HepG2 (cell line): ENCODE data around the gene DNALI1. TPM values are rescaled to one million over a fixed set of nuclear protein-coding genes. Genes with fewer than 3 reads are reported as not detected.

Source experiments
- JUND ChIP-seq: sonication (generic); formaldehyde crosslinking; IDR thresholded peaks from 2 replicates; pipeline ENCODE4 v1.8.0; 2022; ENCODE audit warnings: mild to moderate bottlenecking, missing genetic modification reagents
- KLF13 ChIP-seq: sonication (generic); formaldehyde crosslinking; IDR thresholded peaks from 2 replicates; pipeline ENCODE4 v1.4.0; 2020; ENCODE audit warnings: mild to moderate bottlenecking, missing genetic modification reagents
- REPIN1 ChIP-seq: sonication (generic); formaldehyde crosslinking; IDR thresholded peaks from 2 replicates; pipeline ENCODE4 v1.8.0; 2022; ENCODE audit warnings: missing genetic modification reagents, low read depth, mild to moderate bottlenecking, borderline replicate concordance
- REST ChIP-seq, 2 experiments: IDR thresholded peaks; 2 replicates each; pipeline ENCODE4 v1.6.1; 2011 to 2012; ENCODE audit warnings: low read length in 2 of 2, borderline replicate concordance in 1 of 2, low read depth in 1 of 2, mild to moderate bottlenecking in 1 of 2, moderate library complexity in 1 of 2
- SCMH1 ChIP-seq: sonication (generic); formaldehyde crosslinking; IDR thresholded peaks from 2 replicates; pipeline ENCODE4 v1.9.0; 2021; ENCODE audit warnings: missing genetic modification reagents, mild to moderate bottlenecking, borderline replicate concordance
- SKIL ChIP-seq: sonication (generic); formaldehyde crosslinking; IDR thresholded peaks from 2 replicates; pipeline ENCODE4 v1.8.0; 2022; ENCODE audit warnings: missing genetic modification reagents, mild to moderate bottlenecking, moderate library complexity, borderline replicate concordance
- ZNF3 ChIP-seq: IDR thresholded peaks from 2 replicates; pipeline ENCODE4 v1.7.0; 2017; ENCODE audit warnings: inconsistent platforms
- ZNF350 ChIP-seq: sonication (generic); formaldehyde crosslinking; IDR thresholded peaks from 2 replicates; pipeline ENCODE4 v1.4.0; 2020; ENCODE audit warnings: mild to moderate bottlenecking, low read depth, missing genetic modification reagents, borderline replicate concordance
- ZNF724P ChIP-seq: sonication (generic); formaldehyde crosslinking; IDR thresholded peaks from 2 replicates; pipeline ENCODE4 v1.8.0; 2022; ENCODE audit warnings: missing genetic modification reagents, borderline replicate concordance
- ZSCAN30 ChIP-seq: sonication (generic); formaldehyde crosslinking; IDR thresholded peaks from 2 replicates; pipeline ENCODE4 v1.5.0; 2020; ENCODE audit warnings: mild to moderate bottlenecking, missing genetic modification reagents
- polyA plus RNA-seq, 8 experiments: library from polyadenylated mRNA; depleted of rRNA in 3 of 8; stranded (reverse) in 7 of 8; unstranded in 1 of 8; fragments of >200 nt; fragmentation: Illumina TruSeq in 4 of 8; extraction: Trizol in 4 of 8; gene quantifications; 2 replicates each; pipeline versions ENCODE4 v1.2.1 to v1.2.3, GENCODE V29; 2011 to 2016; ENCODE audit warnings: low read depth in 4 of 8, missing spikeins in 1 of 8, mixed read lengths in 1 of 8; ENCODE audit not compliant: insufficient read depth in 1 of 8
- total RNA-seq, 5 experiments: library from RNA; depleted of rRNA; stranded (reverse); fragments of >200 nt; fragmentation: Illumina TruSeq; extraction: Trizol; gene quantifications; 2 replicates each; pipeline ENCODE4 v1.2.3, GENCODE V29; 2016; ENCODE audit warnings: low read depth in 1 of 5
- TF ChIP-seq, protein P1 (sequence below): sonication (generic); formaldehyde crosslinking; conservative IDR thresholded peaks from 2 replicates; pipeline ENCODE4 v1.8.0; 2022; ENCODE audit warnings: low read depth, missing genetic modification reagents
- TF ChIP-seq, protein P2 (sequence below): sonication (generic); formaldehyde crosslinking; conservative IDR thresholded peaks from 2 replicates; pipeline ENCODE4 v1.4.0; 2020; ENCODE audit warnings: mild to moderate bottlenecking, missing genetic modification reagents, moderate library complexity
- TF ChIP-seq, protein P3 (sequence below): sonication (generic); formaldehyde crosslinking; IDR thresholded peaks from 2 replicates; pipeline ENCODE4 v1.4.0; 2020; ENCODE audit warnings: missing genetic modification reagents

DNALI1 gene
- total and polyA plus RNA-seq, 2 of the 13 experiments (the other 11 are each of a cell fraction or from before 2014, with no cell fraction given): 0.42 to 0.70 TPM

DNA sequence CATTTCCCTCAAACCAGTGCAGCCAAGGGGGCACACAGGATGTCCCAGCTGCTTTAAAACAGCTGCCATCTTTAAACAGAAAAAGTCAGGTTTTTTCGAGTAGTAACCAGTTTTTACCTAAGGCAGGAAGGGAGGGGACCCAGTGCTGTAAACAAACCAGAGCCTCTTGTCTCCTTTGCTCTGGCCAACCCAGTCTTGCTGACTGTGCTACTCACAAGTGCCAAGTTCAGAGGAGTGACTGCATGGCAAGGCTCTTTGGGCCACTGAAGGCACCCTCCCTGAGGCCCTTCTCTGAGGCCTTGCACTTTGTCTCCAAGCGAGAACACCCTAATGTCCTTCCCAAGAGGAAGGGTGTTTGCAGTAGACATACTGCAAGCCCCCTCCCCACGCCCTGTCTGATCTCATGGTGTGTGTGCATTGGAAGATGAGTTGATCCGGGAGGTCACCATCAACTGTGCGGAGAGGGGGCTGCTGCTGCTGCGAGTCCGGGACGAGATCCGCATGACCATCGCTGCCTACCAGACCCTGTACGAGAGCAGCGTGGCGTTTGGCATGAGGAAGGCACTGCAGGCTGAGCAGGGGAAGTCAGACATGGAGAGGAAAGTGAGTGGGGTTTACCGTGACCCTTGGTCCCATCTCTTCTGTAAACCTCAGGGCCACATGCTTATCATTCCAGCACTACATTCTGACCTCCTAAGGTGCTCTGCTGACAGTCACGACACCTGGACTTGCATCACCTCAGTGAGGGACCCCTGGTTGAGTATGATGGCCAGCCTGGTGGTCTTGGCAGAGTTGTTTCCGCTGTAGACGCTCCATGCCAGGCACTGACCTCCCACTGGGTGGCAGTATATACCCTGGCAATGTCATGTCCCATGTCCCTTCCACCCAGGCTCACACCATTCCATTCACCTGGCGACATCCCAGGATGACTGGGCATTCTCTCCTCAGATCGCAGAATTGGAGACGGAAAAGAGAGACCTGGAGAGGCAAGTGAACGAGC lies 4.7 kb downstream of the DNALI1 start (continued):
- TF ChIP-seq SCMH1 (CRISPR knock-in tag): no peak
- TF ChIP-seq, protein P1, sequence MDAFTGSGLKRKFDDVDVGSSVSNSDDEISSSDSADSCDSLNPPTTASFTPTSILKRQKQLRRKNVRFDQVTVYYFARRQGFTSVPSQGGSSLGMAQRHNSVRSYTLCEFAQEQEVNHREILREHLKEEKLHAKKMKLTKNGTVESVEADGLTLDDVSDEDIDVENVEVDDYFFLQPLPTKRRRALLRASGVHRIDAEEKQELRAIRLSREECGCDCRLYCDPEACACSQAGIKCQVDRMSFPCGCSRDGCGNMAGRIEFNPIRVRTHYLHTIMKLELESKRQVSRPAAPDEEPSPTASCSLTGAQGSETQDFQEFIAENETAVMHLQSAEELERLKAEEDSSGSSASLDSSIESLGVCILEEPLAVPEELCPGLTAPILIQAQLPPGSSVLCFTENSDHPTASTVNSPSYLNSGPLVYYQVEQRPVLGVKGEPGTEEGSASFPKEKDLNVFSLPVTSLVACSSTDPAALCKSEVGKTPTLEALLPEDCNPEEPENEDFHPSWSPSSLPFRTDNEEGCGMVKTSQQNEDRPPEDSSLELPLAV (CRISPR knock-in tag): no peak
- TF ChIP-seq ZNF724P (CRISPR knock-in tag): no peak
- no peak for TF ChIP-seq ZSCAN30 (CRISPR knock-in tag)
- no peak for TF ChIP-seq ZNF3
- no peak for TF ChIP-seq JUND (CRISPR knock-in tag)
- 0 out of 2 replicates have a peak, but pooled peaks have one; percentile 12 for TF ChIP-seq ZNF350 (CRISPR knock-in tag)
- TF ChIP-seq, protein P2, sequence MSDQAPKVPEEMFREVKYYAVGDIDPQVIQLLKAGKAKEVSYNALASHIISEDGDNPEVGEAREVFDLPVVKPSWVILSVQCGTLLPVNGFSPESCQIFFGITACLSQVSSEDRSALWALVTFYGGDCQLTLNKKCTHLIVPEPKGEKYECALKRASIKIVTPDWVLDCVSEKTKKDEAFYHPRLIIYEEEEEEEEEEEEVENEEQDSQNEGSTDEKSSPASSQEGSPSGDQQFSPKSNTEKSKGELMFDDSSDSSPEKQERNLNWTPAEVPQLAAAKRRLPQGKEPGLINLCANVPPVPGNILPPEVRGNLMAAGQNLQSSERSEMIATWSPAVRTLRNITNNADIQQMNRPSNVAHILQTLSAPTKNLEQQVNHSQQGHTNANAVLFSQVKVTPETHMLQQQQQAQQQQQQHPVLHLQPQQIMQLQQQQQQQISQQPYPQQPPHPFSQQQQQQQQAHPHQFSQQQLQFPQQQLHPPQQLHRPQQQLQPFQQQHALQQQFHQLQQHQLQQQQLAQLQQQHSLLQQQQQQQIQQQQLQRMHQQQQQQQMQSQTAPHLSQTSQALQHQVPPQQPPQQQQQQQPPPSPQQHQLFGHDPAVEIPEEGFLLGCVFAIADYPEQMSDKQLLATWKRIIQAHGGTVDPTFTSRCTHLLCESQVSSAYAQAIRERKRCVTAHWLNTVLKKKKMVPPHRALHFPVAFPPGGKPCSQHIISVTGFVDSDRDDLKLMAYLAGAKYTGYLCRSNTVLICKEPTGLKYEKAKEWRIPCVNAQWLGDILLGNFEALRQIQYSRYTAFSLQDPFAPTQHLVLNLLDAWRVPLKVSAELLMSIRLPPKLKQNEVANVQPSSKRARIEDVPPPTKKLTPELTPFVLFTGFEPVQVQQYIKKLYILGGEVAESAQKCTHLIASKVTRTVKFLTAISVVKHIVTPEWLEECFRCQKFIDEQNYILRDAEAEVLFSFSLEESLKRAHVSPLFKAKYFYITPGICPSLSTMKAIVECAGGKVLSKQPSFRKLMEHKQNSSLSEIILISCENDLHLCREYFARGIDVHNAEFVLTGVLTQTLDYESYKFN (CRISPR knock-in tag): 0 out of 2 replicates have a peak, but pooled peaks have one; percentile 29
- TF ChIP-seq REPIN1 (CRISPR knock-in tag): 0 out of 2 replicates have a peak, but pooled peaks have one; percentile 38
- TF ChIP-seq REST (IDR thresholded peaks at IDR 0.05; ENCODE audit: borderline replicate concordance in 1 of 2, low read depth in 1 of 2, low read length in 2 of 2): no peak
- TF ChIP-seq, protein P3, sequence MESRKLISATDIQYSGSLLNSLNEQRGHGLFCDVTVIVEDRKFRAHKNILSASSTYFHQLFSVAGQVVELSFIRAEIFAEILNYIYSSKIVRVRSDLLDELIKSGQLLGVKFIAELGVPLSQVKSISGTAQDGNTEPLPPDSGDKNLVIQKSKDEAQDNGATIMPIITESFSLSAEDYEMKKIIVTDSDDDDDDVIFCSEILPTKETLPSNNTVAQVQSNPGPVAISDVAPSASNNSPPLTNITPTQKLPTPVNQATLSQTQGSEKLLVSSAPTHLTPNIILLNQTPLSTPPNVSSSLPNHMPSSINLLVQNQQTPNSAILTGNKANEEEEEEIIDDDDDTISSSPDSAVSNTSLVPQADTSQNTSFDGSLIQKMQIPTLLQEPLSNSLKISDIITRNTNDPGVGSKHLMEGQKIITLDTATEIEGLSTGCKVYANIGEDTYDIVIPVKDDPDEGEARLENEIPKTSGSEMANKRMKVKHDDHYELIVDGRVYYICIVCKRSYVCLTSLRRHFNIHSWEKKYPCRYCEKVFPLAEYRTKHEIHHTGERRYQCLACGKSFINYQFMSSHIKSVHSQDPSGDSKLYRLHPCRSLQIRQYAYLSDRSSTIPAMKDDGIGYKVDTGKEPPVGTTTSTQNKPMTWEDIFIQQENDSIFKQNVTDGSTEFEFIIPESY: peak; percentile 98
- 0 out of 2 replicates have a peak, but pooled peaks have one; percentile 37 for TF ChIP-seq SKIL
- no peak for TF ChIP-seq KLF13 (CRISPR knock-in tag)
